SU-DHL-6 (cell line): ENCODE data around the gene APOBEC3B.

ENCODE experiments used
- H2AFZ ChIP-seq: fragments of 200-600 bp; sonication (generic); 2 replicates; pipeline ENCODE4 v1.6.1; 2014; ENCODE audit warnings: low read depth, mild to moderate bottlenecking, moderate library complexity, mixed read lengths, antibody characterized with exemption, low read length; ENCODE audit not compliant: severe bottlenecking
- H3F3A ChIP-seq: fragments of 200-600 bp; shearing (Covaris generic); 2 replicates; pipeline ENCODE4 v1.6.0; 2016; ENCODE audit warnings: antibody characterized with exemption, mild to moderate bottlenecking; ENCODE audit not compliant: insufficient read depth
- H3K27ac ChIP-seq: fragments of 200-600 bp; sonication (generic); 2 replicates; pipeline ENCODE4 v1.5.1; 2016; ENCODE audit warnings: low read depth, mild to moderate bottlenecking, low read length, moderate library complexity, mixed read lengths
- H3K27me3 ChIP-seq: fragments of 200-600 bp; sonication (generic), shearing (Covaris generic); 2 replicates; pipeline ENCODE4 v1.6.0; 2014; ENCODE audit warnings: mild to moderate bottlenecking, low read length
- H3K36me3 ChIP-seq: fragments of 200-600 bp; sonication (generic); 2 replicates; pipeline ENCODE4 v1.6.1; 2014; ENCODE audit warnings: mild to moderate bottlenecking, low read length, mixed read lengths
- H3K4me2 ChIP-seq: fragments of 300-600, 200-600 bp; shearing (Covaris generic), sonication (generic); 2 replicates; pipeline ENCODE4 v1.6.0; 2014; ENCODE audit warnings: low read length, low read depth, mild to moderate bottlenecking; ENCODE audit not compliant: poor library complexity, severe bottlenecking
- H3K4me3 ChIP-seq: fragments of 200-600 bp; sonication (generic); 2 replicates; pipeline ENCODE4 v1.5.1; 2014; ENCODE audit warnings: antibody characterized with exemption, low read length, mild to moderate bottlenecking, mixed read lengths; ENCODE audit not compliant: insufficient read depth, poor library complexity, severe bottlenecking
- H3K79me2 ChIP-seq: fragments of 200-600 bp; sonication (generic); 2 replicates; pipeline ENCODE4 v1.6.1; 2014; ENCODE audit warnings: mild to moderate bottlenecking, low read length, moderate library complexity; ENCODE audit not compliant: insufficient read depth
- H3K9ac ChIP-seq: fragments of 200-600 bp; sonication (generic); 2 replicates; pipeline ENCODE4 v1.7.0; 2014; ENCODE audit warnings: mild to moderate bottlenecking, low read length
- H3K9me2 ChIP-seq: fragments of 200-600 bp; sonication (generic); replicated peaks from 2 replicates; pipeline ENCODE4 v1.6.1; 2014; ENCODE audit warnings: low read length; ENCODE audit not compliant: insufficient read depth
- H3K9me3 ChIP-seq: fragments of 200-600 bp; sonication (generic); 2 replicates; pipeline ENCODE4 v1.6.1; 2014; ENCODE audit warnings: low read length, mixed read lengths; ENCODE audit not compliant: insufficient read depth
- H4K20me1 ChIP-seq: fragments of 200-600 bp; sonication (generic); 2 replicates; pipeline ENCODE4 v1.6.1; 2014; ENCODE audit warnings: low read depth, mild to moderate bottlenecking, antibody characterized with exemption, low read length, moderate library complexity, mixed read lengths
- CTCF ChIP-seq: fragments of 200-600 bp; sonication (generic); IDR thresholded peaks from one replicate; pipeline ENCODE4 v1.5.1; 2017; ENCODE audit warnings: antibody characterized with exemption, mild to moderate bottlenecking, low read length, moderate library complexity; ENCODE audit not compliant: insufficient read depth, poor library complexity, severe bottlenecking
- EZH2phosphoT487 ChIP-seq: fragments of 200-600 bp; sonication (generic), shearing (Covaris generic); conservative IDR thresholded peaks from 2 replicates; pipeline ENCODE4 v1.6.1; 2018; ENCODE audit warnings: mild to moderate bottlenecking, antibody characterized with exemption, low read length, moderate library complexity, mixed read lengths

APOBEC3B gene

GRCh38 chr22:38951734-38952133, 30.4 kb upstream of the APOBEC3B start:
- no peak overlapping the region for H3K27ac ChIP-seq
- TF ChIP-seq CTCF = no peak
- no peak for TF ChIP-seq EZH2phosphoT487
- no peaks in the 10 kb centered on the region for H3F3A ChIP-seq
- H3K9ac ChIP-seq = no peak overlapping the region
- no peaks in the 10 kb centered on the region for H4K20me1 ChIP-seq
- H3K9me2 ChIP-seq = no peaks in the 10 kb centered on the region
- H3K4me2 ChIP-seq = no peak overlapping the region
- H2AFZ ChIP-seq = no peak overlapping the region
- H3K36me3 ChIP-seq = no peaks in the 10 kb centered on the region
- H3K79me2 ChIP-seq = no peaks in the 10 kb centered on the region
- H3K9me3 ChIP-seq = no peaks in the 10 kb centered on the region
- H3K4me3 ChIP-seq = no peak overlapping the region
- H3K27me3 ChIP-seq = no peaks in the 10 kb centered on the region

GRCh38 chr22:38952281-38952993, 29.7 kb upstream of the APOBEC3B start:
- Histone ChIP-seq H3K9me2 (no peaks in the 10 kb centered on the region), H3F3A (no peaks in the 10 kb centered on the region), H3K9me3 (no peaks in the 10 kb centered on the region), H2AFZ (no peak overlapping the region), H3K27ac (no peak overlapping the region), H3K9ac (no peak overlapping the region), H4K20me1 (no peaks in the 10 kb centered on the region), H3K4me3 (no peak overlapping the region), H3K79me2 (no peaks in the 10 kb centered on the region), H3K4me2 (no peak overlapping the region), H3K36me3 (no peaks in the 10 kb centered on the region), H3K27me3 (no peaks in the 10 kb centered on the region)
- no peak for TF ChIP-seq CTCF

- TF ChIP-seq EZH2phosphoT487 (no peak), CTCF (no peak)
- Histone ChIP-seq H3K9me2 (no peaks in the 10 kb centered on the region), H3K9me3 (no peaks in the 10 kb centered on the region), H3K79me2 (no peaks in the 10 kb centered on the region), H3K27me3 (no peaks in the 10 kb centered on the region), H3K27ac (no peak overlapping the region), H3K4me2 (no peak overlapping the region), H2AFZ (no peak overlapping the region), H3K36me3 (no peaks in the 10 kb centered on the region), H3K9ac (no peak overlapping the region), H4K20me1 (no peaks in the 10 kb centered on the region), H3F3A (no peaks in the 10 kb centered on the region), H3K4me3 (no peak overlapping the region)
These were observed 29.1 kb upstream of the APOBEC3B start for GRCh38 chr22:38953091-38953490.
